Measurements from ENCODE around the gene SHROOM3. TPM values are rescaled to one million over a fixed set of nuclear protein-coding genes. Genes with fewer than 3 reads are reported as not detected.

SHROOM3 gene
- total RNA-seq, 1 donor from 2014 or later: 45.1 TPM

DNA sequence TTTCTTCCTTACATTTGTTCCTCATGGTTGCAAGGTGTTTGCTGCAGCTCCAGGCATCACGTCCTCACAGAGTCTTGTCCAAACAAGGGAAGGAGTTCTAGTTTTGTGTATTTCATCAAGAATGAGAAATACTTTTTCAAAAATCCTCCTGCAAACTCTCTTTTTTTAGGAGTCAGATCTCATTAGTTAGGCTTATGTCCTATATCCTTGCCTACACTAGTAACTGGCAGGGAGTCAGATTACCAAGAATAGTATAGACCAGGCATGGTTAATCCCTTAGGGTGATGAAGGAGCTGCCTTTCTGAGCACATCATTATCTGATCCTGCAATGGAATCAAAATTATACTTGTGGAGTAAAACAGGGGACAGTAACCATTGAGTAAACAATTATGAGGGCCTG is 160.4 kb downstream of the SHROOM3 start:
- no peak for DNase-seq (ENCODE audit: low read depth)
- TF ChIP-seq, protein P1, sequence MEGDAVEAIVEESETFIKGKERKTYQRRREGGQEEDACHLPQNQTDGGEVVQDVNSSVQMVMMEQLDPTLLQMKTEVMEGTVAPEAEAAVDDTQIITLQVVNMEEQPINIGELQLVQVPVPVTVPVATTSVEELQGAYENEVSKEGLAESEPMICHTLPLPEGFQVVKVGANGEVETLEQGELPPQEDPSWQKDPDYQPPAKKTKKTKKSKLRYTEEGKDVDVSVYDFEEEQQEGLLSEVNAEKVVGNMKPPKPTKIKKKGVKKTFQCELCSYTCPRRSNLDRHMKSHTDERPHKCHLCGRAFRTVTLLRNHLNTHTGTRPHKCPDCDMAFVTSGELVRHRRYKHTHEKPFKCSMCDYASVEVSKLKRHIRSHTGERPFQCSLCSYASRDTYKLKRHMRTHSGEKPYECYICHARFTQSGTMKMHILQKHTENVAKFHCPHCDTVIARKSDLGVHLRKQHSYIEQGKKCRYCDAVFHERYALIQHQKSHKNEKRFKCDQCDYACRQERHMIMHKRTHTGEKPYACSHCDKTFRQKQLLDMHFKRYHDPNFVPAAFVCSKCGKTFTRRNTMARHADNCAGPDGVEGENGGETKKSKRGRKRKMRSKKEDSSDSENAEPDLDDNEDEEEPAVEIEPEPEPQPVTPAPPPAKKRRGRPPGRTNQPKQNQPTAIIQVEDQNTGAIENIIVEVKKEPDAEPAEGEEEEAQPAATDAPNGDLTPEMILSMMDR (IDR thresholded peaks at IDR 0.05; ENCODE audit: insufficient read depth, low read length, poor library complexity, severe bottlenecking): no peak
- no peak overlapping the region for H3K4me3 ChIP-seq (ENCODE audit: low read depth, low read length)
- H3K27me3 ChIP-seq (ENCODE audit: control insufficient read depth, insufficient read depth, low read length): no peaks in the 10 kb centered on the region
- H3K36me3 ChIP-seq (ENCODE audit: control insufficient read depth, insufficient read depth, low read length): no peaks in the 10 kb centered on the region

DNA sequence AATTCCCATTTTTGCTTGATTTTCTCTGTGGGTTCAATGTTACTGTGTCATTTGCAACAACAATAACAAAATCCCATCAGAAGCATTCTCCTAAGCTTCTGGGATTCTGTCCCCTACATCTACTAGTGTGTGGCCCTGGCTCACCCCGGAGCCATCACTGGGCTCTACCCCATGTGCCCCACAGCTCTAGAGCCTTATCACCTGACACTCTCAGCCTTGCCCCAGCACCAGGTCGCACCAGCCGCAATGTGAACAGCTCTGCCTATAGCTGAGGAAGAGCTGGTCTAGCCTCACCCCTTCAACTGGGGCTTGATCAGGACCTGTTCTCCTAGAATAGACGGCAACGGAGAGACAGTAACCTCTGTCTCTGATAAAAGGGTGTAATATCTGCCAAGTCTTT is 161.7 kb downstream of the SHROOM3 start:
- TF ChIP-seq, protein P1 (IDR thresholded peaks at IDR 0.05; ENCODE audit: insufficient read depth, low read length, poor library complexity, severe bottlenecking): no peak
- Histone ChIP-seq H3K36me3 (ENCODE audit: control insufficient read depth, insufficient read depth, low read length) (no peaks in the 10 kb centered on the region), H3K4me3 (ENCODE audit: low read depth, low read length) (no peak overlapping the region), H3K27me3 (ENCODE audit: control insufficient read depth, insufficient read depth, low read length) (no peaks in the 10 kb centered on the region)
- DNase-seq (ENCODE audit: low read depth): no peak

DNA sequence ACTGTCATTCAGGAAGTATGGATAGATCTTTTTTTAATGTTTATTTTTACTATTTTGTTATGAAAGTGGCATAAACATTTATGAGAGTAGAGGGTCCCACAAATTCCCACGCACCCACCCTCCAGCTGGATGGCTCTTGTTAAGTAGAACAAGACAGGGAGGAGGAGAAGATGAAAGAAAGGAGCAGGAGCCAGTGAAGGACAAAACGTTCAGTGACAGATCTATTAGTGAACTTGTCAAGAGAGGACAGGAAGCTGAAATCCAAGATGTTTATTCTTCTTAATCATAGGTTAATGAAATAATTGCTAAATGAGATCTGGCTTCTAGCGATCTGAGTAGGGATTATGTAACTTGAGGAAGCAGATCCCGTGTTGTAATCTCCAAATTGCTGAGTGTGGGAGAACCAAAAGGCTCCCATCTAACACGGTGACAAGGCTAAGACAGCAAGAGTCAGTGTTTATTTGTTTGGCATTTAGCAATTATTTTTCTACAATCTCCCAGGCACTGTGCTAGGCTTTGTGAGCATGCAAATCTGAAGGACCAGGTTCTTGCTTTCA is 162.5 kb downstream of the SHROOM3 start:
- H3K27me3 ChIP-seq (ENCODE audit: control insufficient read depth, insufficient read depth, low read length): no peaks in the 10 kb centered on the region
- no peak overlapping the region for H3K4me3 ChIP-seq (ENCODE audit: low read depth, low read length)
- TF ChIP-seq, protein P1 (IDR thresholded peaks at IDR 0.05; ENCODE audit: insufficient read depth, low read length, poor library complexity, severe bottlenecking): no peak
- DNase-seq (ENCODE audit: low read depth): no peak
- H3K36me3 ChIP-seq (ENCODE audit: control insufficient read depth, insufficient read depth, low read length): no peaks in the 10 kb centered on the region

DNA sequence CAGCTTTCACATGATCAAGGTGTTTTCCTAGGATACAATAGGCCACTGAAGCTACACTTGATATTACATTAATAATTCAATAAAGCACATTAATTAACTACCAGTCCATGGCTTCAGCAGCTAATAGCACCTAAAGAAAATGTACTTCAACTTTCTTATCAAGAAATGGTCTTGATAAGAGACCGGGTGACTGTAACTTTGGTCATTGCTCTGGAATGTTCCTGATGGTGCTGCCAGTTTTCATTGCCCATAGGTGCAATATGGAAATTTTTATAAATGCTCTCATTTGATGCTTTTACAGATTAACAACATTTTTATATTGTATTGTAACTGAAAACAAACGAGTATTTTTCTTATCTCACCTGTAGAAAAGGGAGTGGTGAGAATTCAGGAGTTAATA is 165.4 kb downstream of the SHROOM3 start:
- TF ChIP-seq, protein P1 (IDR thresholded peaks at IDR 0.05; ENCODE audit: insufficient read depth, low read length, poor library complexity, severe bottlenecking): no peak
- H3K36me3 ChIP-seq (ENCODE audit: control insufficient read depth, insufficient read depth, low read length): no peaks in the 10 kb centered on the region
- no peak for DNase-seq (ENCODE audit: low read depth)
- no peaks in the 10 kb centered on the region for H3K27me3 ChIP-seq (ENCODE audit: control insufficient read depth, insufficient read depth, low read length)
- H3K4me3 ChIP-seq (ENCODE audit: low read depth, low read length): no peak overlapping the region

DNA sequence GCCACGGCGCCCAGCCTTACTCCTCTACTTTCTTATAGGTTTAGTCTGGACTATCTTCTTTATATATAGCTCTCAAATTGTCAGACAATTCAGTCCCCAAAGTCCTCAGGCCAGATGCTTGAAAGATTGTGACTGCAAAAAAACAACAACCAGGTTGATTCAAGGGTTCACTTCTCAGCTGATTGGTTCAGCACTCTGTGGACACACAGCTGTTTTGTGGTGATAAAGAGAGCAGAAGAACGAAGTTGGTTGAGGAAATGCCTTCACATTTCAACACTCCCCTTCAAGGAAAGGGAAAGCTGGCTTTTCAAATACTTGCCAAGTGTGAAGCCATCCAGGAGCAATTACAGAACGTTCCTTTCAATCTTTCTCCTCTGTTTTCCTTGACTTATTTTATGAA is 166.8 kb downstream of the SHROOM3 start:
- Histone ChIP-seq H3K4me3 (ENCODE audit: low read depth, low read length) (no peak overlapping the region), H3K27me3 (ENCODE audit: control insufficient read depth, insufficient read depth, low read length) (no peaks in the 10 kb centered on the region), H3K36me3 (ENCODE audit: control insufficient read depth, insufficient read depth, low read length) (no peaks in the 10 kb centered on the region)
- no peak for DNase-seq (ENCODE audit: low read depth)
- TF ChIP-seq, protein P1 (IDR thresholded peaks at IDR 0.05; ENCODE audit: insufficient read depth, low read length, poor library complexity, severe bottlenecking): no peak

DNA sequence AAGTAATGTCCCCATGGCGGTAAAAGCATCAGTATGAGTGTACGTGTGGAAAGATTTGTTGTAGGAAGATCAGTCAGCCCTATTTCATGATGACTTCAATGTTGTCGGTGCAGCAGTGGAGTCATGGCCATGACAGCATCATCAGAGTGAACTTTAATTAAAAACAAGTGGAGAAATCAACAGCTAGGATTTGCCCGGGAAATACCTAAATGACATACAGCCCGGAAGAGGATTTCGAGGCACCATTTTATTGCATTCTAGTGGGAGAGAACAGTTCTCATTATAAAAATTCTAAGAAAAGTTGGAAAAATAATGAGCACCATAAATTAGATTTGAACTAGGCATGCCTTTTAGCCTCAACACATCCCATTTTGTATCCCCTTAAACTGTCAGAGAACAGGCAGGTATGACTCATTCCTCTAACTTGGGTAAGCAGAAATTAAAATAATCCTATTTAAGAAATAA is 170.1 kb downstream of the SHROOM3 start:
- TF ChIP-seq, protein P1 (IDR thresholded peaks at IDR 0.05; ENCODE audit: insufficient read depth, low read length, poor library complexity, severe bottlenecking): no peak
- no peak for DNase-seq (ENCODE audit: low read depth)
- Histone ChIP-seq H3K4me3 (ENCODE audit: low read depth, low read length) (no peak overlapping the region), H3K36me3 (ENCODE audit: control insufficient read depth, insufficient read depth, low read length) (no peaks in the 10 kb centered on the region), H3K27me3 (ENCODE audit: control insufficient read depth, insufficient read depth, low read length) (no peaks in the 10 kb centered on the region)

Measured in kidney epithelial cell (primary cell).